Testis (tissue), 3 donors: Measurements from ENCODE around the gene NARF. TPM values are rescaled to one million over a fixed set of nuclear protein-coding genes. Genes with fewer than 3 reads are reported as not detected.

ENCODE experiments used
- DNase-seq: peaks from one replicate; pipeline ENCODE4 v3.0.0-alpha.2; 2019
- H3K27ac ChIP-seq, 2 donors: fragments of 200-600 bp; sonication (generic); one replicate each; pipeline ENCODE4 v1.5.1; 2019
- H3K27me3 ChIP-seq: fragments of 200-600 bp; sonication (generic); one replicate; pipeline ENCODE4 v1.5.1; 2019
- H3K36me3 ChIP-seq: fragments of 200-600 bp; sonication (generic); one replicate; pipeline ENCODE4 v1.5.1; 2017; ENCODE audit warnings: low read depth; ENCODE audit errors: missing control alignments
- H3K4me1 ChIP-seq: fragments of 200-600 bp; sonication (generic); one replicate; pipeline ENCODE4 v1.5.1; 2019
- H3K4me3 ChIP-seq, 2 donors: fragments of 200-600 bp; sonication (generic); one replicate each; pipeline ENCODE4 v1.5.1; 2017 to 2019
- H3K9me3 ChIP-seq: fragments of 200-600 bp; sonication (generic); one replicate; pipeline ENCODE4 v1.5.1; 2017
- POLR2A ChIP-seq: fragments of 450-650 bp; IDR thresholded peaks from one replicate; pipeline ENCODE4 v1.6.1; 2017; ENCODE audit warnings: antibody characterized with exemption, mild to moderate bottlenecking, moderate library complexity
- WGBS, 2 donors: methylation state at CpG; one replicate each; pipeline ENCODE4 v1.1.5; 2018; 5-methylcytosine and 5-hydroxymethylcytosine counted together
- intact Hi-C: fragments of 100-400 bp; cut with DNase I; formaldehyde crosslinking; loops from one replicate; pipeline ENCODE4 v1.15.1; 2023; ENCODE audit warnings: low total_unique reads
- polyA plus RNA-seq: library from polyadenylated mRNA; stranded (reverse); fragments of 350-450 nt; fragmentation: Illumina TruSeq; extraction: RNeasy Lipid Tissue Mini Kit (QIAGEN cat#74804); gene quantifications from one replicate; pipeline ENCODE4 v1.2.3, GENCODE V29; 2014; ENCODE audit warnings: low read depth, low replicate concordance; ENCODE audit not compliant: insufficient read depth
- total RNA-seq, 2 donors: library from RNA; depleted of rRNA; stranded (reverse); fragments of >200 nt; gene quantifications; one replicate each; pipeline ENCODE4 v1.2.3, GENCODE V29; 2016
- TF ChIP-seq, protein P1 (sequence below), 3 experiments: fragments of 450-650 bp in 2 of 3; fragments of 200-600 bp in 1 of 3; sonication (generic) in 1 of 3; IDR thresholded peaks; one replicate each; pipeline ENCODE4 v1.5.1; 2016 to 2019; ENCODE audit warnings: antibody characterized with exemption in 3 of 3, mild to moderate bottlenecking in 2 of 3, moderate library complexity in 1 of 3

The NARF gene
- total and polyA plus RNA-seq, 3 donors from 2014 or later, result 115 to 161 (median 130) TPM

DNA sequence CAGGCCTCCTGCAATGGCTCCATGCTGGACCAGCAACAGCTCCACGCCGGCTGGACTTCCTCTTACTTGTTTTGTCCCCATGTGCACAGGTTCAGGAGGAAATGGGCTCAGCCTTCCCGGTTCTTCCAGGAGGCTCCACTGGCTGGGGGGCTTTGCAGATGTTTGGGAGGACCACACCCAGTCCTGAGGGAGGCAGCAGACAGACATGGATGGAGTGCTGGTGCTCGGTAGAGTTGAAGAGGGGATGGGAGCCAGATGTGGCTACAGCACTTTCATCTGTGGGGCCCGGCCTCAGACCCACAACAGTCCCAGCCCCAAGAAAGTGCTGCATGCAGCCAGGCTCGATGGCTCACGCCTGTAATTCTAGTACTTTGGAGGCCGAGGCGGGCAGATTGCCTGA is 21.8 kb downstream of the NARF start:
- 82 to 84% methylated on average over 9 of the region's 9 CpGs for WGBS, 2 donors
- H3K4me3 ChIP-seq, result no peak overlapping the region

DNA sequence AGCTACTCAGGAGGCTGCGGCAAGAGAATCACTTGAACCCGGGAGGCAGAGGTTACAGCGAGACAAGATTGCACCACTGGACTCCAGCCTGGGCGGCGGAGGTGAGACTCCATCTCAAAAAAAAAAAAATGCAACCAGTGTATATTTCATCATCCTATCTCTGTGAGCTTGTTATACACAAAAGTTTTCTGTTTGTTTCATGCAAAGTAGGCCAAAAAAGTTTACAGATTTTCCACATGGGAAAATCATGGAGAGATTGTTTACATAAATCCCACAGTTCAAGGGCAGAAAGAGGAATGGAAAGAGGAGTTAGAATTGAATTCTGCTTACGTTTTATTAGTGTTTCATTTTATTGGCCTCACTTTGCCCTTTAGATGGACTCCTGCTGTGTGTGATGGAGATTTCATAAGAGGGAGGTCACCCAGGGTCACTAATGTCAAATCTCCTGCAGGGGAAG is 24.7 kb downstream of the NARF start:
- 71 to 72% methylated on average over 6 of the region's 6 CpGs for WGBS, 2 donors
- H3K27ac ChIP-seq, result no peak overlapping the region

More for the DNA sequence above, 21.8 kb downstream of the NARF start:
- intact Hi-C loops, result no loop called here
- TF ChIP-seq, protein P1, sequence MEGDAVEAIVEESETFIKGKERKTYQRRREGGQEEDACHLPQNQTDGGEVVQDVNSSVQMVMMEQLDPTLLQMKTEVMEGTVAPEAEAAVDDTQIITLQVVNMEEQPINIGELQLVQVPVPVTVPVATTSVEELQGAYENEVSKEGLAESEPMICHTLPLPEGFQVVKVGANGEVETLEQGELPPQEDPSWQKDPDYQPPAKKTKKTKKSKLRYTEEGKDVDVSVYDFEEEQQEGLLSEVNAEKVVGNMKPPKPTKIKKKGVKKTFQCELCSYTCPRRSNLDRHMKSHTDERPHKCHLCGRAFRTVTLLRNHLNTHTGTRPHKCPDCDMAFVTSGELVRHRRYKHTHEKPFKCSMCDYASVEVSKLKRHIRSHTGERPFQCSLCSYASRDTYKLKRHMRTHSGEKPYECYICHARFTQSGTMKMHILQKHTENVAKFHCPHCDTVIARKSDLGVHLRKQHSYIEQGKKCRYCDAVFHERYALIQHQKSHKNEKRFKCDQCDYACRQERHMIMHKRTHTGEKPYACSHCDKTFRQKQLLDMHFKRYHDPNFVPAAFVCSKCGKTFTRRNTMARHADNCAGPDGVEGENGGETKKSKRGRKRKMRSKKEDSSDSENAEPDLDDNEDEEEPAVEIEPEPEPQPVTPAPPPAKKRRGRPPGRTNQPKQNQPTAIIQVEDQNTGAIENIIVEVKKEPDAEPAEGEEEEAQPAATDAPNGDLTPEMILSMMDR (IDR thresholded peaks at IDR 0.05), result no peak
- no peak for TF ChIP-seq POLR2A
- no peaks in the 10 kb centered on the region for H3K9me3 ChIP-seq
- no peak for DNase-seq
- no peak overlapping the region for H3K27ac ChIP-seq
- no peaks in the 10 kb centered on the region for H3K4me1 ChIP-seq
- H3K27me3 ChIP-seq, result no peaks in the 10 kb centered on the region
- H3K36me3 ChIP-seq, result no peaks in the 10 kb centered on the region

DNA sequence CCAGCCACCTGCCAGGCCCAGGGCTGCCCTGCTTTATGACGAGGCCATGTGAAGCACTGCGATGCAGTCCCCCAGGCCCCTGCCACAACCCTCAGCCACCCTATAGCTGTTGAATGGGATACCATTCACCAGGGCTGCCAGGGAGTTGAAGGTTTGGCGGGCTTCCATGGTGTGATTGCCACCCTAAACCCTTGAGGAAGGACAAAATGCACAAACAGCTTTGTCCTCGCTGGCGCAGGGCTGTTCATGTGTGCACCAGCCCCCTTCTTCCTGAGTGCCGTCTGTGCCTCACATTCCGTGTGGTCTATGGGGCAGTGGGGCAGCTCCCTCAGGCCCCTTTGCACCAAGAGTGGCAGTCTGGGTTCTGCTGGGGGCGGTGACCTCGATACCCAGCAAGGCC is 25.3 kb downstream of the NARF start:
- WGBS, 2 donors, result 90 to 98% methylated on average over 6 to 9 of the region's 9 CpGs
- intact Hi-C loops, result no loop called here
- TF ChIP-seq, protein P1 (IDR thresholded peaks at IDR 0.05), result no peak
- no peak for TF ChIP-seq POLR2A
- Histone ChIP-seq H3K36me3 (no peaks in the 10 kb centered on the region), H3K27ac (no peak overlapping the region), H3K9me3 (no peaks in the 10 kb centered on the region), H3K4me3 (no peak overlapping the region), H3K27me3 (no peaks in the 10 kb centered on the region), H3K4me1 (peaks cover 6% of the 10 kb centered on the region)
- no peak for DNase-seq

More for the DNA sequence above, 24.7 kb downstream of the NARF start:
- DNase-seq, result no peak
- Histone ChIP-seq H3K4me1 (peaks cover 6% of the 10 kb centered on the region), H3K9me3 (no peaks in the 10 kb centered on the region), H3K4me3 (no peak overlapping the region), H3K36me3 (no peaks in the 10 kb centered on the region), H3K27me3 (no peaks in the 10 kb centered on the region)
- TF ChIP-seq, protein P1 (IDR thresholded peaks at IDR 0.05), result no peak
- TF ChIP-seq POLR2A, result no peak
- intact Hi-C loops, result no loop called here

DNA sequence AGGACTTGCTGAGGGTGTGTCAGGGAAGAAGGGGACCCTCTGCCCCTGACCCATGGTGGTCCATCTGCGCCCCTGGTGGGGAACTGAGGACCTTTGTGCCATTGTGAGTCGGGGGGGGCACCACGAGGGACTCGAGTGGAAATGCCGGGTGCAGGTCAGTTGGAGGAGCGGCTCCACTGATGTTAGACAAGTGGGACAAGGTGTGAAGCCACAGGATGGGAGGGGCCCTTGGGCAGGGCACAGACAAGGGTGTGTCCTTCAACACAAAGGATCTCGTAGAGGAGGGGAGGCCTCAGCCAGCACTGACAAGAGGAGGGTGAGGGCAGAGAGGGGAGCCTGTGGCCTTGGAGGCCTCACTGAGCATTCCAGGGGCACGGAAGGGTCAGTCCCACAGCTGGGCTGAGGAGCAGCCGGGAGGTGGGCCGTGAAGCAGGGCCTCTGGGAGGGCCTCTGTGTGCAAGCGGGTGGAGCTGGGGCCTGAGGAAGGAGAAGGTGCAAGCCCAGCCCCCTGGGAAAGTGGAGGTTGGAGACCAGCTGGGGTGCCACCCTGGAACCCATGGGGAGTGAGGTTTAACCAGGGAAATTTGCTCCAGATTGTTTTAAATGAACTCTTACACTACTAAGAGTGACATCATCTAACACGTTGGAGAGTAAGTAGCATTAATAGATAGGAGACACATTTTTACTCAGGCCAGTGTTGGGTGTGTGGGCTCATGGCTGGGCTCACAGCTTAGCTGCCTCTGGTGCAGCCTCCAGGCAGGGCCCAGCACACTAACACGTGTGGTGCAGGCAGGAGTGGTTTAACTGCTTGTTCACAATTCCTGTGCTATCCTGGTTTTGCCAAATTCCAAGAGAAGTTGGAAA is 27.9 kb downstream of the NARF start:
- DNase-seq, result no peak
- Histone ChIP-seq H3K9me3 (no peaks in the 10 kb centered on the region), H3K27ac (peak overlapping the region in 1 of 2 donors; percentile 4), H3K4me3 (no peak overlapping the region), H3K4me1 (peaks cover 6% of the 10 kb centered on the region), H3K27me3 (no peaks in the 10 kb centered on the region), H3K36me3 (no peaks in the 10 kb centered on the region)
- WGBS, 2 donors, result 50 to 65% methylated on average over 13 of the region's 13 CpGs
- intact Hi-C loops, result no loop called here
- no peak for TF ChIP-seq POLR2A
- TF ChIP-seq, protein P1 (IDR thresholded peaks at IDR 0.05), result no peak

DNA sequence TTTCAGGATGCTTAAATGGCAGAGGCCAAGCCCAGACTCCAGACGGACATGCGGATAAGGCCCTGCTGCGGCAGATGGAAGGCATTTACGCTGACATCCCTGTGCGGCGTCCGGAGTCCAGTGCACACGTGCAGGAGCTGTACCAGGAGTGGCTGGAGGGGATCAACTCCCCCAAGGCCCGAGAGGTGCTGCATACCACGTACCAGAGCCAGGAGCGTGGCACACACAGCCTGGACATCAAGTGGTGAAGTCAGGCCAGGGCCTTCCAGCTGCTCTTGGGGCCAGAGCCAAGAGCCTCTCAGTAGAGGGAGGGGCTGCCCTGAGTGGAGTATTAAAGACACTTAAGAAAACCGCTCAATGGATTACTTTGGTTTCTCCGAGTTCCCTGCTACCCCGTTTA is 29.4 kb downstream of the NARF start:
- intact Hi-C loops, result no loop called here
- WGBS, 2 donors, result 72 to 80% methylated on average over 14 of the region's 14 CpGs
- H3K27ac ChIP-seq, result no peak overlapping the region
- H3K36me3 ChIP-seq, result no peaks in the 10 kb centered on the region
- peaks cover 6% of the 10 kb centered on the region for H3K4me1 ChIP-seq
- no peaks in the 10 kb centered on the region for H3K9me3 ChIP-seq
- no peak overlapping the region for H3K4me3 ChIP-seq
- DNase-seq, result no peak
- no peaks in the 10 kb centered on the region for H3K27me3 ChIP-seq
- TF ChIP-seq, protein P1 (IDR thresholded peaks at IDR 0.05), result no peak
- no peak for TF ChIP-seq POLR2A
